Measurements from ENCODE around the gene ZFAND4. TPM values are rescaled to one million over a fixed set of nuclear protein-coding genes. Genes with fewer than 3 reads are reported as not detected.
"Not testable (repeated sequence)": the region's sequence is repeated elsewhere in the genome, so short reads cannot be mapped to it uniquely, and the experiment has no call there.

The ZFAND4 gene
- total and polyA plus RNA-seq, 2 donors (not counting 3 experiments of a cell fraction or from before 2014, with no cell fraction given), result 1.5 to 7.8 TPM

DNA sequence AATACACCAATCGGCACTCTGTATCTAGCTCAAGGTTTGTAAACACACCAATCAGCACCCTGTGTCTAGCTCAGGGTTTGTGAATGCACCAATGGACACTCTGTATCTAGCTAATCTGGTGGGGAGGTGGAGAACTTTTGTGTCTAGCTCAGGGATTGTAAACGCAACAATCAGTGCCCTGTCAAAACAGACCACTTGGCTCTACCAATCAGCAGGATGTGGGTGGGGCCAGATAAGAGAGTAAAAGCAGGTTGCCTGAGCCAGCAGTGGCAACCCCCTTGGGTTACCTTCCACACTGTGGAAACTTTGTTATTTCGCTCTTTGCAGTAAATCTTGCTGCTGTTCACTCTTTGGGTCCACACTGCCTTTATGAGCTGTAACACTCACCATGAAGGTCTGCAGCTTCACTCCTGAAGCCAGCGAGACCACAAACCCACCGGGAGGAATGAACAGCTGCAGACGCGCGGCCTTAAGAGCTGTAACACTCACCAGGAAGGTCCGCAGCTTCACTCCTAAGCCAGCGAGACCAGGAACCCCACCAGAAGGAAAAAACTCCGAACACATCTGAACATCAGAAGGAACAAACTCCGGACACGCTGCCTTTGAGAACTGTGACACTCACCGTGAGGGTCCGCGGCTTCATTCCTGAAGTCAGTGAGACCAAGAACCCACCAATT, 71.2 kb downstream of the ZFAND4 start:
- dilution Hi-C loops (cut with MboI; ENCODE audit: extremely low pct_ligation_motif_present, low sequenced_read_pairs); H3K9ac ChIP-seq (replicated peaks; ENCODE audit: extremely low read depth, insufficient read depth, low read length); H3K4me3 ChIP-seq (replicated peaks in 1 of 3; ENCODE audit: insufficient read depth in 1 of 3, low read depth in 1 of 3, low read length in 3 of 3); H2AFZ ChIP-seq (ENCODE audit: low read depth, low read length); H4K20me1 ChIP-seq (replicated peaks; ENCODE audit: control insufficient read depth, extremely low read depth, insufficient read depth, low read length); H3K4me1 ChIP-seq (ENCODE audit: control insufficient read depth, extremely low read depth, insufficient read depth, low read length); intact Hi-C loops (cut with micrococcal nuclease); FAIRE-seq; H3K36me3 ChIP-seq (ENCODE audit: control insufficient read depth in 2 of 2, extremely low read depth in 1 of 2, insufficient read depth in 2 of 2, low read length in 2 of 2); POLR2A ChIA-PET; DNase-seq (ENCODE audit: low read depth, low spot score); H3K4me2 ChIP-seq (ENCODE audit: insufficient read depth, low read length); H3K9me3 ChIP-seq (replicated peaks; ENCODE audit: control insufficient read depth, insufficient read depth, low read length); H3K79me2 ChIP-seq (ENCODE audit: control insufficient read depth, insufficient read depth, low read length); H3K9me1 ChIP-seq (replicated peaks; ENCODE audit: control insufficient read depth, extremely low read depth, insufficient read depth, low read length); BruUV-seq (replicated peaks); H3K27ac ChIP-seq (ENCODE audit: insufficient read depth, low read depth, low read length): not testable (repeated sequence)
- TF ChIP-seq EZH2 (IDR thresholded peaks at IDR 0.05; ENCODE audit: borderline replicate concordance, low read depth, low read length, severe bottlenecking), result peak; percentile 29
- CTCF ChIA-PET, result interaction anchor here (0.7 to 1.2 kb wide), 4 partner anchors 9 to 351 kb away, joined by 3 to 5 read pairs (median 4); no protein-coding TSS in a partner anchor
- H3K27me3 ChIP-seq (ENCODE audit: control insufficient read depth in 2 of 2, insufficient read depth in 2 of 2, low read length in 2 of 2), result peaks cover 16 to 20% of the 10 kb centered on the region in 2 experiments

DNA sequence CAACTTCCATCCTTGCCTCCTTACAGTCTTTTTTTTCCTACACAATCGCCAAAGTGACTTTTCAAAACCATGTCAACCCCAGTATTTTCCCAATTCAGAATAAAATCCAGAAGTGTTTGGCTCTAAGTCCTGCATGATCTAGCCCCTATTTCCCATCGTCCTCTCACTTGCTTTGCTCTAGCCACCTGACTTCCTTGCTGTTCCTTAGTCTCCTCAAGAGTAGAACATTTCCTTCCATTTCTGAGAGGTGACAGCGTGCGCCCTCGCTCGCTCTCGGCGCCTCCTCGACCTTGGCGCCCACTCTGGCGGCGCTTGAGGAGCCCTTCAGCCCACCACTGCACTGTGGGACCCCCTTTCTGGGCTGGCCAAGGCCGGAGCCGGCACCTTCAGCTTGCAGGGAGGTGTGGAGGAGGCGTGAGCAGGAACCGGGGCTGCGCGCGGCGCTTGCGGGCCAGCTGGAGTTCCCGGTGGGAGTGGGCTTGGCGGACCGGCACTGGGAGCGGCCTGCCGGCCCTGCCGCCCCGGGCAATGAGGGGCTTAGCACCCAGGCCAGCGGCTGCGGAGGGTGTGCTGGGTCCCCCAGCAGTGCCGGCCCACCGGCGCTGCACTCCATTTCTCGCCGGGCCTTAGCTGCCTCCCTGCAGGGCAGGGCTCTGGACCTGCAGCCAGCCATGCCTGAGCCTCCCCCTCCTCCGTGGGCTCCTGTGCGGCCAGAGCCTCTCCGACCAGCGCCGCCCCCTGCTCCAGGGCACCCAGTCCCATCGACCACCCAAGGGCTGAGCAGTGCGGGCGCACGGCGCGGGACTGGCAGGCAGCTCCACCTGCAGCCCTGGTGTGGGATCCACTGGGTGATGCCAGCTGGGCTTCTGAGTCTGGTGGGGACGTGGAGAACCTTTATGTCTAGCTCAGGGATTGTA, 72.0 kb downstream of the ZFAND4 start:
- H3K9me1 ChIP-seq (replicated peaks; ENCODE audit: control insufficient read depth, extremely low read depth, insufficient read depth, low read length); H4K20me1 ChIP-seq (replicated peaks; ENCODE audit: control insufficient read depth, extremely low read depth, insufficient read depth, low read length); DNase-seq (ENCODE audit: low read depth, low spot score); H3K79me2 ChIP-seq (ENCODE audit: control insufficient read depth, insufficient read depth, low read length); BruUV-seq (replicated peaks); H3K4me1 ChIP-seq (ENCODE audit: control insufficient read depth, extremely low read depth, insufficient read depth, low read length); FAIRE-seq; H3K9ac ChIP-seq (replicated peaks; ENCODE audit: extremely low read depth, insufficient read depth, low read length); H3K9me3 ChIP-seq (replicated peaks; ENCODE audit: control insufficient read depth, insufficient read depth, low read length); H3K36me3 ChIP-seq (ENCODE audit: control insufficient read depth in 2 of 2, extremely low read depth in 1 of 2, insufficient read depth in 2 of 2, low read length in 2 of 2); H3K27ac ChIP-seq (ENCODE audit: insufficient read depth, low read depth, low read length); POLR2A ChIA-PET; intact Hi-C loops (cut with micrococcal nuclease); H3K4me2 ChIP-seq (ENCODE audit: insufficient read depth, low read length); dilution Hi-C loops (cut with MboI; ENCODE audit: extremely low pct_ligation_motif_present, low sequenced_read_pairs); H2AFZ ChIP-seq (ENCODE audit: low read depth, low read length): not testable (repeated sequence)
- H3K27me3 ChIP-seq (ENCODE audit: control insufficient read depth in 2 of 2, insufficient read depth in 2 of 2, low read length in 2 of 2), result peaks cover 16 to 20% of the 10 kb centered on the region in 2 experiments
- CTCF ChIA-PET, result interaction anchor here (0.5 to 1.2 kb wide), 3 partner anchors 9 to 350 kb away, joined by 3 to 5 read pairs (median 3); no protein-coding TSS in a partner anchor
- H3K4me3 ChIP-seq (replicated peaks in 1 of 3; ENCODE audit: insufficient read depth in 1 of 3, low read depth in 1 of 3, low read length in 3 of 3), result peak overlapping the region in 1 of 3 experiments; percentile 18
